ENCODE measurements around the gene DPM1. TPM values are rescaled to one million over a fixed set of nuclear protein-coding genes. Genes with fewer than 3 reads are reported as not detected.

DPM1 gene
- total RNA-seq, 1 experiment from 2014 or later = 57.8 TPM

GRCh38 chr20:50948132-50948785 is 10.1 kb downstream of the DPM1 start:
- Mint-ChIP-seq H3K4me3 (no peak overlapping the region), H3K9me3 (no peaks in the 10 kb centered on the region), H3K36me3 (peaks cover 73% of the 10 kb centered on the region), H3K4me1 (no peaks in the 10 kb centered on the region), H3K27ac (no peak overlapping the region), H3K27me3 (ENCODE audit: low read depth) (no peaks in the 10 kb centered on the region)
- ChIA-PET POLR2A (no interaction called here), CTCF (no interaction called here)
- ATAC-seq (no peak), DNase-seq (ENCODE audit: low spot score) (no peak)
- TF ChIP-seq JAZF1 (CRISPR knock-in tag; IDR thresholded peaks at IDR 0.05) (no peak), ZNF396 (CRISPR knock-in tag; IDR thresholded peaks at IDR 0.05; ENCODE audit: borderline replicate concordance) (no peak), IRF2 (CRISPR knock-in tag; IDR thresholded peaks at IDR 0.05; ENCODE audit: borderline replicate concordance, low read depth) (no peak), FOXK1 (CRISPR knock-in tag; IDR thresholded peaks at IDR 0.05) (no peak), RORB (CRISPR knock-in tag; IDR thresholded peaks at IDR 0.05) (no peak), TP53 (CRISPR knock-in tag; IDR thresholded peaks at IDR 0.05) (no peak), CREB1 (CRISPR knock-in tag; IDR thresholded peaks at IDR 0.05) (no peak), TCF7 (CRISPR knock-in tag; IDR thresholded peaks at IDR 0.05; ENCODE audit: low read depth) (no peak), SMAD4 (CRISPR knock-in tag; IDR thresholded peaks at IDR 0.05) (no peak)

GRCh38 chr20:50943069-50943468 is 15.3 kb downstream of the DPM1 start:
- H3K27me3 Mint-ChIP-seq (ENCODE audit: low read depth) = no peaks in the 10 kb centered on the region
- TF ChIP-seq CREM (CRISPR knock-in tag; IDR thresholded peaks at IDR 0.05) (no peak), IRF2 (CRISPR knock-in tag; IDR thresholded peaks at IDR 0.05; ENCODE audit: borderline replicate concordance, low read depth) (no peak), ZNF416 (CRISPR knock-in tag; IDR thresholded peaks at IDR 0.05) (no peak), PREB (CRISPR knock-in tag; IDR thresholded peaks at IDR 0.05; ENCODE audit: borderline replicate concordance) (no peak), HMGA2 (CRISPR knock-in tag; IDR thresholded peaks at IDR 0.05) (no peak), TCF7 (CRISPR knock-in tag; IDR thresholded peaks at IDR 0.05; ENCODE audit: low read depth) (no peak), OVOL2 (CRISPR knock-in tag; IDR thresholded peaks at IDR 0.05; ENCODE audit: borderline replicate concordance) (no peak), MXD4 (CRISPR knock-in tag; IDR thresholded peaks at IDR 0.05; ENCODE audit: borderline replicate concordance) (no peak), FOXK1 (CRISPR knock-in tag; IDR thresholded peaks at IDR 0.05) (no peak), ERG (CRISPR knock-in tag; IDR thresholded peaks at IDR 0.05) (no peak), ZNF671 (CRISPR knock-in tag; IDR thresholded peaks at IDR 0.05) (no peak), ZBTB21 (CRISPR knock-in tag; IDR thresholded peaks at IDR 0.05; ENCODE audit: borderline replicate concordance) (no peak), SMAD3 (CRISPR knock-in tag; IDR thresholded peaks at IDR 0.05; ENCODE audit: borderline replicate concordance) (no peak)
- TF ChIP-seq, protein P1, sequence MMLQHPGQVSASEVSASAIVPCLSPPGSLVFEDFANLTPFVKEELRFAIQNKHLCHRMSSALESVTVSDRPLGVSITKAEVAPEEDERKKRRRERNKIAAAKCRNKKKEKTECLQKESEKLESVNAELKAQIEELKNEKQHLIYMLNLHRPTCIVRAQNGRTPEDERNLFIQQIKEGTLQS (CRISPR knock-in tag; conservative IDR thresholded peaks at IDR 0.05) = no peak
- TF ChIP-seq, protein P2, sequence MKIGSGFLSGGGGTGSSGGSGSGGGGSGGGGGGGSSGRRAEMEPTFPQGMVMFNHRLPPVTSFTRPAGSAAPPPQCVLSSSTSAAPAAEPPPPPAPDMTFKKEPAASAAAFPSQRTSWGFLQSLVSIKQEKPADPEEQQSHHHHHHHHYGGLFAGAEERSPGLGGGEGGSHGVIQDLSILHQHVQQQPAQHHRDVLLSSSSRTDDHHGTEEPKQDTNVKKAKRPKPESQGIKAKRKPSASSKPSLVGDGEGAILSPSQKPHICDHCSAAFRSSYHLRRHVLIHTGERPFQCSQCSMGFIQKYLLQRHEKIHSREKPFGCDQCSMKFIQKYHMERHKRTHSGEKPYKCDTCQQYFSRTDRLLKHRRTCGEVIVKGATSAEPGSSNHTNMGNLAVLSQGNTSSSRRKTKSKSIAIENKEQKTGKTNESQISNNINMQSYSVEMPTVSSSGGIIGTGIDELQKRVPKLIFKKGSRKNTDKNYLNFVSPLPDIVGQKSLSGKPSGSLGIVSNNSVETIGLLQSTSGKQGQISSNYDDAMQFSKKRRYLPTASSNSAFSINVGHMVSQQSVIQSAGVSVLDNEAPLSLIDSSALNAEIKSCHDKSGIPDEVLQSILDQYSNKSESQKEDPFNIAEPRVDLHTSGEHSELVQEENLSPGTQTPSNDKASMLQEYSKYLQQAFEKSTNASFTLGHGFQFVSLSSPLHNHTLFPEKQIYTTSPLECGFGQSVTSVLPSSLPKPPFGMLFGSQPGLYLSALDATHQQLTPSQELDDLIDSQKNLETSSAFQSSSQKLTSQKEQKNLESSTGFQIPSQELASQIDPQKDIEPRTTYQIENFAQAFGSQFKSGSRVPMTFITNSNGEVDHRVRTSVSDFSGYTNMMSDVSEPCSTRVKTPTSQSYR (CRISPR knock-in tag; IDR thresholded peaks at IDR 0.05) = no peak
- CTCF ChIA-PET = no interaction called here
- POLR2A ChIA-PET = no interaction called here
- H3K27ac Mint-ChIP-seq = no peak overlapping the region
- no peaks in the 10 kb centered on the region for H3K9me3 Mint-ChIP-seq
- no peak overlapping the region for H3K4me3 Mint-ChIP-seq
- peaks cover 63% of the 10 kb centered on the region for H3K36me3 Mint-ChIP-seq
- DNase-seq (ENCODE audit: low spot score) (no peak), ATAC-seq (no peak)
- no peaks in the 10 kb centered on the region for H3K4me1 Mint-ChIP-seq

Measured in WTC11 (cell line).